Glomerular visceral epithelial cell (primary cell): ENCODE data around the gene TRIO.

Source experiments
- DNase-seq: peaks from one replicate; pipeline ENCODE4 v3.0.0-alpha.2; 2016; ENCODE audit errors: extremely low spot score

TRIO gene

DNA sequence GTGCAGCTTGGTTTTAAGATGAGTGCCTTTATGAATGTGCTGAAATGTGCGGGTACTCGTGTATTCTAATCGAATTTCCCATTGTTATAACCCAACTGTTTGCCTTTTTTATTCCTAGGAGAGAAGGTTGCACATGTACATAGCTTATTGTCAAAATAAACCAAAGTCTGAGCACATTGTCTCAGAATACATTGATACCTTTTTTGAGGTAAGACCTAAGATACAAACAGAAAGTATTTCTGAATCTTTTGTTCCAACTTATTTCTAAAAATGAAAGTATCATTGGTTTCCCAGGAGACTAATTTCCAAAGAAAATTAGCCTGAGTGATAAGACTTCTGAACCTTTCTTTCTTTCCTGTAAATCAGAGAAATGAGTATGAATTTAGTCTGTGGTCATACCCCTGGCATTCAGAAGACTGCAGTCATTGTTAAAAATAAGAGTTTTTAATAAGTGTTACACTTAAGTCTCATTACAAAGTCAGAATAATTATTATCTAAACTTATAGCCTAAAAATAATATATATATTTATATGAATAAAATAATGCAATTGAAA lies 336.1 kb downstream of the TRIO start:
- no peak for DNase-seq

DNA sequence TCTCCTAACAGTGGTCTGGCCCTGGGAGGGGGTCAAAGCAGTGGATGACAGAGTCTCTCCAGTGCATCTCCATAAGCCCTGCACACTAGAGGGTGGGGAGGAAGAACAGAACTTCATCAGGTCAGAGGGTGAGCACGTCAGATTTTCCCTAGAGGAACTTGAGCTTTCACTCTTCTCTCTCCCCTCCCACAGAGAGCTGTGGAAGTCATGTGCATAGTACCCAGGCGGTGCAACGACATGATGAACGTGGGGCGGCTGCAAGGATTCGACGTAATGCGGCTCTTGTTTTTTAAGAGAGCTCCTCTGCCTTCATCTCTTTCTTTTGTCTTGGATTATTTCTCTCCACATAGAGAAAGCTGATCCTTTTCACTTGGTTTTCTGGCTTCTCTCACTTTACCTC lies 338.2 kb downstream of the TRIO start:
- no peak for DNase-seq

GRCh38 chr5:14482085-14482484 lies 338.9 kb downstream of the TRIO start:
- no peak for DNase-seq

DNA sequence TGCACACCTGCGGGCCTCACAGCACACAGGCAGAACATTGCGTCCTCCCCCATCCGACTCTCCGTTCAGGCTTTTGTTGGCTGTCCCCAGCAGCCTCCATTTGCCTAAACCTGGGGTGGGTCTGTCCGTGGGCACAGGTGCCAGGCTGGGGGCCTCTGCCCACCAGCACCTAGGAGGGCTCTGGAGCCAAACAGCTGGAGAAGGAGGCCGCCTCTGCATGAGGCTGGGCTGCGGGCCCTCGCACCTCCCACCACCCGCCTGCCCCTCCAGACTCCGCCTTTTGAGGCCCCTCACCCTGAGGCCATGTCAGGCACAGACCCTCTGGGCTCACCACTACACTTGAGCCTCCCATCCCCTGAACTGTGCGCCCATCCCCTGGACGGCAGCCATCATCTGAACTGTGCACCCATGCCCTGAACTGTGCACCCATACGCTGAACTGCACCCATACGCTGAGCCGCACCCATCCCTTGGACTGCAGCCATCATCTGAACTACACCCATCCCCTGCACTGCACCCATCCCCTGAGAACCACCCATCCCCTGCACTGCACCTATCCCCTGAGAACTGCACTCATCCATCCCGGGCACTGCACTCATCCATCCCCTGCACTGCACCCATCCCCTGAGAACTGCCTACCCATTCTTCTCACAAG lies 340.5 kb downstream of the TRIO start:
- no peak for DNase-seq

DNA sequence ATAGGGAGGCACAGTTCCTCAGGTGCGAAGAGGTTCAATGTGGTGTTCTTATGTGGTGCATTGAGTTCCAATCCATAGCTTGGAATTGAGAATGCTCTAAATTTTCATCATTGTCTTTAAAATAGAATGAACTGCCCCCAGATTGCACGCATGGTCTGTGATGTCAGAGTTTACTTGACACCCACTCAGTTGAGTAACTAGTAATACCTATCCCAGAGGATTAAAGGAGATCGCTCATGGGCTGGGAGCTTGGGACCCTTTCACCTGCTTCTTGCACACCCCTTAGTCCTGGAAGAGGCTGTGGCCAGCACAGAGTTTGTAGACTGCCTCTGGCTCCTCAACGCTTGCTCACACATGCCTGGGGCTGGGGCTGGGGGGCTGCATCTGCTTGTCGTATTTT lies 343.3 kb downstream of the TRIO start:
- no peak for DNase-seq

DNA sequence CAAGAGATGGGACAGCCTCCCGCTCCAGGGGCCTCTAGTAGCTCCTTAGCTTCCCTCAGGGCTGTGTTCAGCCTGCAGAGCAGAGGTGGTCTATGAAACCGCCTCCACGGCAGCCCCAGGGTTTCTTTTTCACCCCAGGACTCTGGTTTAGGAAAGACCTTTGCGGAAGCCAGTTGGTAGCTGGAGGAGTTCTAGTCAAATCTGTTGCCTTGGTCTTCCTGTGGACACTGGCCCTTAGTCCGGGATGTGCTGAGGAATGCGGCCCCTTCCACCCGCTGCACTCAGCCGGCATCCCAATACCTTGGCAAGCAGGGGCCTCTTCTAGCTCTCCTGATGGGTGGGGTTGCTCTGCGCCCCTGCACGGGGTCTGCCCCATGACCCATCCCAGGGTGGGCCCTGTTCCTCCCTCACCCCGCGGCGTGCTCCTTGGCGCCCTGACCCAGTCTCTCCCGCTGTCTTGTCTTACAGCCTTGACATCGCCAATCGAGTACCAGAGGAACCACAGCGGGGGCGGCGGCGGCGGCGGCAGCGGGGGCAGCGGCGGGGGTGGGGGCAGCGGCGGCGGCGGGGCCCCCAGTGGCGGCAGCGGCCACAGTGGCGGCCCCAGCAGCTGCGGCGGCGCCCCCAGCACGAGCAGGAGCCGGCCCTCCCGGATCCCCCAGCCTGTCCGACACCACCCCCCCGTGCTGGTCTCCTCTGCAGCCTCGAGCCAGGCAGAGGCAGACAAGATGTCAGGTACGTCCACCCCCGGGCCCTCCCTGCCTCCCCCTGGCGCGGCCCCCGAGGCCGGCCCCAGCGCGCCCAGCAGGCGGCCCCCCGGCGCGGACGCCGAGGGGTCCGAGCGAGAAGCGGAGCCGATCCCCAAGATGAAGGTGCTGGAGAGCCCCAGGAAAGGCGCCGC lies 344.1 kb downstream of the TRIO start:
- no peak for DNase-seq

GRCh38 chr5:14487897-14488570 lies 344.9 kb downstream of the TRIO start:
- no peak for DNase-seq

DNA sequence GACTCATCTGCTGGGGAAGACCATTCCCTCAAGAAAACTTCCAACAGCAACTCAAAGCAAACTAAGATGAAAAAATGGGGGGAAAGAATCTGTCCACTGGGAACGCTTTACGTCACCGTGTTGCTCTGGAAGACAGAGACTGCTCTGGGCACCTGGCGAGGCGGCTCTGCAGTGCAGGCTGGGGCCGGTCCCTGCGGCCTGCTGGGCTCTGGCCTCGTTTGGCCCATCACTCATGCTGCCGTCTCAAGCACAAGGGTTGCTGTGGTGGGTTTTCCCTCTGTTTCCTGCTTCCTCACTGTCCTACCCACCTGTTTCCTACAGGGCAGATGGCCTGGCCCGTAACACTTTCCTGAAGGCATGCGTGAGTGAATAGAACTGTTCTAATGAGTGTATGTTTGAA lies 345.6 kb downstream of the TRIO start:
- DNase-seq: no peak

DNA sequence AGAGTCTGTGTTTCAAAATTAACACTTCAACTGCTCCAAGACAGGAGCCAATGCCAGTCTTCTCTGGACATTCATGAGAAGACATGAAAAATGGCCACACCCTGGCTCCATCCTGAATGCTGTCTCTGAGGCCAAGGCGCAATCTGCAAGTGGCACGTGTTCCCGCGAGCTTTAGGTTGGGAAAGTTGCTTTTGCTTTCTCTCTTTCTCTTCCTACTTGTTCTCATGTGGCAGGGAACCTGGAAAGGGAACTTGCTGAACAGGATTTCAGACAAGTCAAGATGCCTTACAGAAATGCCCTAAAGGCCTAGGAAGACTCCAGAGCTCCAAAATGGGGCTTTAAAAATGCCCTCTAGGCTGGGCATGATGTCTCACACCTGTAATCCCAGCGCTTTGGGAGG lies 346.5 kb downstream of the TRIO start:
- DNase-seq: no peak

- no peak for DNase-seq
Measured at GRCh38 chr5:14490309-14490711, 347.2 kb downstream of the TRIO start.

DNA sequence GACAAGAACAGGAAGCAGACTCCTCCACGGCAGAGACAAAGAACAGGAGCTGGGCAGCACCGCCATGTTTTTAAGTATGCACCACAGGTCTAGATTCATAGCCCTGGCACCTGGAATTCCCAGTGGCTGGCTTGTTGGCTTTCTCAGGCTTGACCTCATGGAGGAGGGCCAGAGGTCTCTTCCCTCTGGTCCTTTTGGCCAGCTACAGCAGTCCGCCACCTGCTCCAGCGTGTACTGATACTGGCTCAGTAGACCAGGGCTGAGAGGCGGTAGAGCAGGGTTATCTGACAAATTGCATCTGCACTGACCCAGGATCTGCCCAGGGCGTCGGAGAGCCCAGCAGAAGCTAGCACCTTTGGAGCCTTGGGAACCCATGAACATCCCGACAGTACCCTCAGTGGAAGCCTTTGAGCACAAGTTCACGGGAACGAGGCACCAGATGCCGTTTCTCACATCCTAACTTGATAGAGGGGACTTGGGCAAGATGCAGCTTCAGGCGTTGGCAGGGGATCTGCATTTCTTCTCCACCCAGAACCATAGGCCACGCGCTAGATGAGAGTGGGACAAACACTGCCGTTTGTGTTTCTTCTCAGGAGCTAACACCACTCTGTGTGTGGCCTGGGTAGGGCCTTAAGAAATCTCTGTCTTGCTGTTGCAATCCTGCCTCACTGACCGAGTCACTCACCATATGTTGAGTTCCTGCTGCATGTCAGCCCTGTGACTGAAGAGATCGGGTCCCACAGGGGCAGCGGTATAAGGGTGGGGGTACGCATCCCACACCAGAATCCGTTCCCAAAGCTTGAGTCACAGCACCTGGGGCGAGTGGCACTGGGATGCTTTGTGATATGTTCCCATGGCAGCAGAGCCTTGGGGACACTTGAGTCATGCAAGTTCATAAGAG lies 348.1 kb downstream of the TRIO start:
- DNase-seq: no peak

- no peak for DNase-seq
Measured at GRCh38 chr5:14492331-14492964, 349.3 kb downstream of the TRIO start.

- no peak for DNase-seq
Measured at GRCh38 chr5:14495301-14495700, 352.2 kb downstream of the TRIO start.

- DNase-seq: no peak
Measured at GRCh38 chr5:14497311-14497710, 354.2 kb downstream of the TRIO start.

DNA sequence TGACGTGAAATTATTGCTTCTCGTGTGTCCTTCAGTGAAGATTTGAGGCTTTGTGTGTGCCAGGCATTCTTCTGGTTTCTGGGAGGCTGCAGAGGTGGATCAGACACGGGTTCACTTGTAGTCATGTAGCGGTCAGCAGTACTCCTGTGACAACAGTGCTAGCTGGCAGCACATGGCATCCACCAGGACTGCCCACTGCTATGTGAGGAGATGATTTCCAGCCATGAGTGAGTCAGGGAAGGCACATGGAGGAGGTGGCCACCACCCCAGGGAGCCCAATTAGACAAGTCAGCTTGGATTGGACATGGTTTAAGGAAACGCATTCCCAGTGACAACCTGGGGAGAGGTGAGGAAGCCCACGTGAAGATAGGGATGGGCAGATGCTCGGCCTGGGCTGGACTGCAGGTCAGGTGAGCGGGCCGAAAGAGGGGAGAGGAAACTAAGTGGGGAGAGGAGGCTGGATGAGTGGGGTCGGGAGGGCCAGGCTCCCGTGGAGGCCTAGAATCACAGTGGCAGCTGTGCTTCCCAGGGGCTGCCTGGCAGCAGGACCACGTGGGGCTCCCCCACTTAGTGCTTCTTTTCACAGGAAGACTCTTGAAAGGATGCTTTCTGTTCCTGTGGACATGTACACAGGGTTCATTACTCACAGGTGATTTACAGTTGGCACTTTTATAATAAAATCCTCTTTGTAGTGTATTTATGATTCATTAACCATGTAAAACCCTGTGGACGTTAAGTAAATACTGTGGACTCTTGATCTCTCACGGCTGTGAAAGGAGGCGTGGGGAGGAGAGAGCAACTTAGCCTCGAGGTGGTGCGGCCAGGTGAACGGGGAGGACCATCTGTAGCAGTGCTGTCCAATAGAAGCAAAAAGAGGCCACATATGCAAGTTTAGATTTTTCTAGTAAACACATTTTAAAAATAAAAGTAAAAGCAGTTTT lies 358.5 kb downstream of the TRIO start:
- no peak for DNase-seq

DNA sequence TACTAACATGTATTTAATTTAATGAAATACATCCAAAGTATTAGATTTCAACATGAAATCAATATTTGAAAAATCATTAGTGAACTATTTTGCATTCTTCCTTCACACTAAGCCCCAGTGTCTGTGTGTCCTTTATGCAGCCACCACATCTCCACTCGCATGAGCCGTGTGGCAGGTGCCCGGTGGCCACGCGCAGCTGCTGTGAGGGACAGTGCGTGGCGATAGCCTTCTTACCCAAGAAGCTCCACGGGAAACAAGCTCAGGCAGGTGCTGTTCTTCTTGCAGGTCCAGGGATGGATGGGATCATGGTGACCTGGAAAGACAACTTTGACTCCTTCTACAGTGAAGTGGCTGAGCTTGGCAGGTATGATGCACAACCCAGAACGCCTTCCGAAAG lies 359.1 kb downstream of the TRIO start:
- no peak for DNase-seq

DNA sequence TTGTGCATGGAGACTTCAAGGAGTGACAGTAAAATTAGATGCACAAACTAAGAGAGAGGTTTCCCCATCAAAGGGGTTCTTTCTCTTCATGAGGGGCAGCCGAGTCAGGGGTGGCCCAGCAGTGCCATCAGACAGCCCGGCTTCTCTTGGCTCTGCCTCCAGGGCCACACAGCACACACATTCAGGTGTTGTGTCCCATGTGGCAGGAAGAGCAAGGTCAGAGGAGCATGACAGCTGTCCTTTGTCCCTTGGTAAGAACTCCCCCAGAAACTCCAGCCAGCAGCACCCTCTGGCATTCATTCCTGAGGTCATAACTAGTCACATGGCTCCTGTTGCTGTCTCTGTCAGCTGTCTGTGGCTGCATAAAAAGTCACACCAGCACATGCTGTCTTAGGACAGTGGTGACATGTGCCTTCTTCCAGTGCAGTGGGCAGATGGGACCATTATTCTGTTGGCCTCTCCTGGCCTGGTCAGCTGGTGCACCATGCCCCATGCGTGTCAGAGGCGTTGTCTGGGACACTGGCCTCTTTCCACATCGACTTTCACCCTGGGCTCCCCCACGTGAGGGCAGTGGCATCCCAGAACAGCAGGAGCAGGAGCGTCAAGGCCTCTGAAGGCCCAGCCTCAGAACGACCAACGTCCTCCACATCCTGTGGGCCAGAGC lies 360.0 kb downstream of the TRIO start:
- DNase-seq: no peak

- no peak for DNase-seq
Measured at GRCh38 chr5:14503681-14504331, 360.7 kb downstream of the TRIO start.

- no peak for DNase-seq
Measured at GRCh38 chr5:14504332-14504727, 361.2 kb downstream of the TRIO start.
